ENCODE results near the gene CD99.

The CD99 gene

GRCh38 chrX:2785538-2785937 is 94.4 kb downstream of the CD99 start:
- no peak for TF ChIP-seq CTCF (IDR thresholded peaks at IDR 0.05; ENCODE audit: low read depth, low read length)
- no peak for DNase-seq (ENCODE audit: extremely low read depth, low read depth)

GRCh38 chrX:2788980-2789379 is 97.9 kb downstream of the CD99 start:
- no peak for TF ChIP-seq CTCF (IDR thresholded peaks at IDR 0.05; ENCODE audit: low read depth, low read length)
- DNase-seq (ENCODE audit: extremely low read depth, low read depth) = no peak

- TF ChIP-seq CTCF (IDR thresholded peaks at IDR 0.05; ENCODE audit: low read depth, low read length) = no peak
- DNase-seq (ENCODE audit: extremely low read depth, low read depth) = no peak
These were observed 98.5 kb downstream of the CD99 start for GRCh38 chrX:2789569-2789968.

Data from AG09319 (cell line).